HG02938 (cell line): ENCODE results near the gene LIN28B.
"Not testable (repeated sequence)": the region's sequence is repeated elsewhere in the genome, so short reads cannot be mapped to it uniquely, and the experiment has no call there.

Source experiments
- ATAC-seq: cut with Tn5 transposase; IDR thresholded peaks from one replicate; pipeline ENCODE4 v1.9.1; 2021; ENCODE audit warnings: mild to moderate bottlenecking, moderate library complexity; ENCODE audit not compliant: unreplicated experiment

The LIN28B gene

GRCh38 chr6:105058846-105059245, 101.9 kb downstream of the LIN28B start:
- no peak for ATAC-seq

DNA sequence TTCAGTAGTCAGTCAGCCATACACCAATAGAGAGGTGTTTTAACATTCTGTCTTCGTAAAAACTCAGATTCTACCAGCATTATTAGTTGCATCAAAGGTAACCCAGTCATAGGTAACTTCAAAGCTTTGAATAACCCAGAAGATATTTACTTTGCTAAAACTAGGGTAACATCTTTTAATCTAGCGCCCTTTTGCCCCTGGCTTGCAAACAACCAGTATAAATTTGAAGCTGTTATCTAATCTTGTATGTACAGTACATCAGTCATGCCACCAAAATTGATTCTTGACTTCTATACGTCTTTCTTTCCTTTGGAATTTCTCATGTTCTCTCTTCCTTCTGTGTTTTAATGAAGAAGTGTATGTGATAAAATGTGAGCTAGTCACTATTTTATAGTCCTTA, 109.3 kb downstream of the LIN28B start:
- no peak for ATAC-seq

- no peak for ATAC-seq
Measured at GRCh38 chr6:105066836-105067235, 109.9 kb downstream of the LIN28B start.

GRCh38 chr6:105067329-105067728, 110.4 kb downstream of the LIN28B start:
- ATAC-seq, result no peak

DNA sequence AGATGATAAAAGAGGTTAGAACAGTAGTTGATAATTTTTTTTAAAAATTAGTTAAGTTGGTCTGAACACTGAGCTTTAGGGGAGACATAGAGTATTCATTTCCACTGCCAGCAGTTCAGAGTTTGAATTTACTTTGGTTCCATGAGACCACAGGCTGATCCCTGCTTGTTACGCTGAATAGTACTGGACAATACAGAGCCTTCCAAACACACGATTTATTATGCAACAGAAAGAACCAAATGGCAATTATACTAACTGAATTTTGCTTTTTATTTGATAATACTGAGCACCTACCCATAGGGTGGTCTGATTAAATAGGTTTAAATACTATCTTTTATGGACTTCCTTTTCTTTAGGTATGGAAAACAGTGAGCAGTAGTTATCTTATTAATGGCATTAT, 111.5 kb downstream of the LIN28B start:
- no peak for ATAC-seq

DNA sequence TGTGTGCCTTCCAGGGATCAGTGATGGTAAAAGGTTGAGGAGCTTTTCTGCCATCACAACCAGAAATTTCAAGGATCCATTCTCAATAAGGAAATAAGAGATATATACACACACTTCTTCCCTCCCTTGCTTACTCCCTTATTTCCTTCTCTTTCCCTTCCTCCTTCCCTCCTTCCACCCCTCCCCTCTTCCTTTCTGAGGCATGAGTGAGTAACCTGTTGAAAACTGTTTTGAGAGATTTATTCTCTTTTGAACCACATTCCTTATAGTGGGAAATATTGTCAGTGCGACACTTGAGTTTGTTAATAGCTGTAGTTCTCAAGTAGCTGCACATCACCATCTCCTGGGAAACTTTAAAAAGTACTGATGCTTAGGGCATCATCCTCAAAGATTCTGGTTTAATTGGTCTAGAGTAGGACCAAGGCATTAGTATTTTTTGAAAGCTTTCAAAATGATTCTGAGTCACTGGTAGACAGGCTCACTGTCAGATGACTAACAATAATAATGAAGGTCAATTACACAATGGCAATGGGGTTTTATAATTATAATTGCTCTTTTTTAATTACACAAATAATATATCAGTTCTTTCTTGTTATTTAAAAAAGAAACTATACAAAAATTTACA, 113.0 kb downstream of the LIN28B start:
- no peak for ATAC-seq

- no peak for ATAC-seq
Measured at GRCh38 chr6:105072798-105073199, 115.9 kb downstream of the LIN28B start.

DNA sequence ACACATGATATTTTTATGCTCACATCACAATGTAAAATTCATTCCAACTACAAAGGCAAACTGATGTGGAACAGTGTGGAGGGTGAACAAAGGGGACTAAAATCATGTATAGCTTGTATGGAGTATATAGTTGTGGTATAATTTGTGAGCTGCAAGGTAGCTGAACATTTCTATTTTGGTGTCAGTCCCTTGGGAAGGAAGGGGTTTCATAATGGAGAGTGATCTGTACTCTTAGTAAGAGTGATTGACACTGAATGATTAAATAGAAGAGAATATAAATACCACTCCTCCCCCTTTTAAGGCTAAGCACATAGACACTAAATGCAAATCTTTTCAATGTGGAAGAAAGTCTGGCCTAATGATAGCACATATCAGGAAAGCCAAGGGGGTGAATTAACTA, 118.3 kb downstream of the LIN28B start:
- ATAC-seq, result no peak

GRCh38 chr6:105076418-105076817, 119.5 kb downstream of the LIN28B start:
- ATAC-seq, result not testable (repeated sequence)

DNA sequence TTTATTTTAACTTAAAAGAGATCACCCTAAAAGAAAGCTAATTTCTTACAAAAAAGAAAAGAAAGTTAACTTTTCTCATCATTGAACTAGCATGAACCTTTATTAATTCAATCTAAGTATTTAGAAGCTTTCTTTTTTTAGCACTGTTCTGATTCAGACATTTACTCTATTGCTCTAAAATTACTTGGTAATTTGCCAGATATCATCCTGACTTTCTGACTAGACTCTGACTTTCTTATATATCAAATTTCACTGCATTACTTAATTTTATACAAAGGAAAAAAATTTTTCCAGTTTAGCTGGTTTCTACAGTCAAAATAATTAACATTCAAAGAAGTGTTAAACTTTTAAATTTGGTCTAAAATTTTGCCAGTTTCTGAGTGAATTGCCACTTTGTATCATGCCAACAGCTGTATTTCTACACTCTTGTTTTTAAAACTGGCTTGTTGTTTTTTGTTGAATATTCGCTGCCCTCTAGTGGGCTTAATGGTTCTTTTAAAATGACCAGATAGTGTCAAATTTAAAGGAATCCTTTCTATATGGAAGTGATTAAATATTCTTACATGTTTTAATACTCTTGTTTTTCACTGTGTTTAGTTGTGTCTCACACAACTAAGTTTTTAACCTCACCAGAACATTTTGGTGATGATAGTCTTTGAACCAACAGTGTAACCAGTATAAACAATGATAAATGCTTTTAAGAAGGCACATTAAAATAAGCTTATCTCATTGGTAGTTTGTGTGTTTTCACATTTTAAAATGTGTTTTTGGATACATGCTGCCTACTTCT, 120.9 kb downstream of the LIN28B start:
- ATAC-seq, result no peak

DNA sequence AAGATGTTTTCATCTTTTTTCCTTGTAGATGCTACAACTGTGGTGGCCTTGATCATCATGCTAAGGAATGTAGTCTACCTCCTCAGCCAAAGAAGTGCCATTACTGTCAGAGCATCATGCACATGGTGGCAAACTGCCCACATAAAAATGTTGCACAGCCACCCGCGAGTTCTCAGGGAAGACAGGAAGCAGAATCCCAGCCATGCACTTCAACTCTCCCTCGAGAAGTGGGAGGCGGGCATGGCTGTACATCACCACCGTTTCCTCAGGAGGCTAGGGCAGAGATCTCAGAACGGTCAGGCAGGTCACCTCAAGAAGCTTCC, 121.4 kb downstream of the LIN28B start:
- ATAC-seq, result no peak

- ATAC-seq, result no peak
Measured at GRCh38 chr6:105080279-105080678, 123.4 kb downstream of the LIN28B start.

GRCh38 chr6:105081662-105082061, 124.8 kb downstream of the LIN28B start:
- ATAC-seq, result not testable (repeated sequence)

DNA sequence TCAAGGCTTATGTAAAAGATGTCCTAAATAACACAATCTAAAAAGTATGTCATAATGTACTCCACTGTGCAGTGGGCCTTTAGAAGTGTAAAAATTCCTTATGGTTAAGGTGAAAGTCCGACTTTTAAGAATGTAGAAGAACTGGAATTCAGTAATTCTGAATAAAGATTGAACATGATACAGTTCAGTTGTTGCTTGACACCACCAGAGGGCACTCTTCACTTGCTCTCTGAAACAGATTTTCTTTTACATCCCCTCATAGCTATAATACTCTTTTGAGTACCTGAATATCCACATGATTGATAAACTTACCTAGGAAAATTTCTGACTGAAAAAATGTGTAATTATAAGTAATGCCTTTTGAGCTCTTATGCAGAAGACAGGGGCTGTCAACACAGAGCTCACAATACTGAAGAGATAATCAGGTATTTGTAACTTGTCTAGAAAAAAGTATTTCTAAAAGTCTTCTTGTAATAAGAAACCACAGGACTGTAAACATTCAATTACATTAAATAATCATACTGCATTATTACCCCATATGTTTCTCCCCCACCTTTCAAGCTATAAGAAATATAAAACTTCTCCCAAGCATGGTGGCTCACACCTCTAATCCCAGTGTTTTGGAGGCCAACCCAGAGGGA, 130.8 kb downstream of the LIN28B start:
- no peak for ATAC-seq

GRCh38 chr6:105091140-105091829, 134.4 kb downstream of the LIN28B start:
- no peak for ATAC-seq

DNA sequence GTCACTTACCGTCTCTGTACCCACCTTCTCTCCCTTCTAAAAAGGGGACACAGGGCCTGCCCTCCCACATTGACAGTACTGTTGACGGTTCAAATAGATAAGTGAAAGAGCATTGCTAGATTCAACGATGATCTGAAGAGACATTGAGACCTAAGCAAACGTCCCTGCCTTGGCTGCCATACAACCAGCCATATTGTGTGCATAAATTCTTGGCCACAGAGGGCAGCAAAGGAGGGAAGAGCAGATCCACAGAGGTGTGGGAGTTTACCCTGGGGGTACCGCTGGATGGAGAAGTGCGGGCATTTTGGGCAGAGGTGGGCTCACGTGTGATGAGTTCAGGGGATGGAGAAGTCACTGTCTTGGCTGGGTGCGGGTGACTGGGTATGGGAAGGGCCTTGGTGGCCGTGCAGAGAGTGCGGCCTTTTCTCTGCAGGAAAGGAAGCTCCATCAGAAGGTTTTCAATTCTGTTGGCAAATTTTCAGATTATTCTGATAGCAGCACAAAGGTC, 137.3 kb downstream of the LIN28B start:
- no peak for ATAC-seq

DNA sequence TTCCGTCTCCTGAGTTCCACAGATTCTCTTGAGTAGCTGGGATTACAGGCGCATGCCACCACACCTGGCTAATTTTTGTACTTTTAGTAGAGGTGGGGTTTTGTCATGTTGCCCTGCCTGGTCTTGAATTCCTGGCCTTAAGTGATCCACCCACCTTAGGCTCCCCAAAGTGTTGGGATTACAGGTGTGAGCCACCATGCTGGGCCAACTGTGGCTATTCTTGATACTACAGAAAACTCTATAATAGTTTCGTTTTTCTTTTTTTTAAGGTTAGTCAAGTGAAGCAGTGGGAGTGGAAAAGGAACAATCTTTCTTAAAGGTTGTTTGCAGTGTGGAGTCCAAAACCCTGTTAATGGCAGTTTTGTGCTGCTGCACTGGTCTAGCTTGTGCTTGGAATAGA, 138.2 kb downstream of the LIN28B start:
- no peak for ATAC-seq

DNA sequence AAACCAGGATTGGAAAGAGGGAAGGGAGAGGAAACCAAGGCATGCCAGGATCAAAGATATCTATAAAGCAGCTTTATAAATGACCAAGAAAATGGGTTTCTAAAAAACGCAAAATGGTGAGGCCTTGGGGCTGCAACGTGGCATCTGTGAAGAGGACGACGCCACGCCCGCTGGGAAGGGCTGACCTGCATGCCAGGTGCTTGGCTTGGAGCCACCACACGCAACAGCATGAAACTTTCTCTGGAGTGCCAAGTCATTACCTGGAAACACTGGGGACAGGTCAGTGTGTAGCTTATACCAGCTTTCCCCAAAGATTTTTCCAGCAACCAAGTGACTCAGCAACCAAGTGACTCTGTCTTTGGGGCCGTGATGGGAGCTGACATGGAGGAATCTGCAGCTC, 140.4 kb downstream of the LIN28B start:
- ATAC-seq, result no peak

DNA sequence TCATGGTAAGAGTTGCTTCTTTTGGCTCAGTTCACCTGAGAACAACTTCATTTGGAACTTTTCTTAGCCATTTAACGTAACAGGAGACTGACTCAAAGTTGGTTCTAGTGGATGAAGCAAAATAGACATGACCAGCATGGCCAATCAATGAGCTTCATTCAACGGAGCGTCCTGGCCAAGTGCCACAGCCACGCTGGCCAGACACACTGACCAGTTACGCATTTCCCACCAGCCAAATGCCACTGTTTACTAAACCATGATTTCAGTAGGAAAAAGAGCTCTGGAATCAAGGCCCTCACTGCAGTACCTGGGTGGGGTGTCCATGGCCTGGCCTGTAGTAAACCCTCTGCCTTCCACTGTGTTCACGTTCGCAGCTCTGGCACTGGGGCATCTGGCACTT, 142.5 kb downstream of the LIN28B start:
- no peak for ATAC-seq

DNA sequence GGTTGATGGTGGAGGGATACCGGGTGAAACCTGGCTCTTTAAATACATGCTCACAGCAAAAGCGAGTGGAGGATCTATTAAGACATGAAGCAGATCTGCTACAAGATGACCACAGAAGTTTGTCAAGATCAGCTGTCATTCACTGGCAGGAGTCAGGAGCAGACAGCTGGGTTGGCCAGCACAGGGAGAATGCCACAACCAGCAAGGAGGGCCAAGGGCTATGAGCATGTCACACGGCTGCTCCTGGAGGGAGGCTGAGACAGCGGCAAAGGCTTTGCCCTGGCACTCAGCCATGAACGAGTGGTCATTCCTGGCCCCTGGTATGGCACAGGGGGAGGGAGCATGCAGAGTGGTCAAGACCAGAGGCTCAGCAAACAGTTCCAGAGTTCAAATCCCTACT, 145.3 kb downstream of the LIN28B start:
- ATAC-seq, result no peak

GRCh38 chr6:105105094-105105493, 148.2 kb downstream of the LIN28B start:
- no peak for ATAC-seq
